HL-60 (cell line): ENCODE measurements around the gene KLHL7.
"Not testable (repeated sequence)": the region's sequence is repeated elsewhere in the genome, so short reads cannot be mapped to it uniquely, and the experiment has no call there.

Source experiments
- DNase-seq, 2 experiments: peaks; one replicate each; pipeline ENCODE4 v3.0.0-alpha.2; 2010 to 2020; ENCODE audit warnings: low read depth in 1 of 2, low spot score in 1 of 2
- H3K27ac ChIP-seq: fragments of 250-450 bp; sonication (Bioruptor Pico); replicated peaks from 2 replicates; pipeline ENCODE4 v1.5.1; 2020; ENCODE audit warnings: mild to moderate bottlenecking, moderate library complexity
- H3K27me3 ChIP-seq: fragments of 250-450 bp; sonication (Bioruptor Pico); 2 replicates; pipeline ENCODE4 v1.5.1; 2021; ENCODE audit warnings: mild to moderate bottlenecking, moderate library complexity; ENCODE audit not compliant: insufficient read depth, poor library complexity, severe bottlenecking
- H3K4me3 ChIP-seq: replicated peaks from 2 replicates; pipeline ENCODE4 v1.5.1; 2011; ENCODE audit warnings: mild to moderate bottlenecking, control low read depth, low read length; ENCODE audit not compliant: insufficient read depth
- CTCF ChIP-seq: IDR thresholded peaks from one replicate; pipeline ENCODE4 v1.5.1; 2011; ENCODE audit warnings: low read length, control low read depth, inconsistent platforms; ENCODE audit not compliant: insufficient read depth
- GABPA ChIP-seq: IDR thresholded peaks from 2 replicates; pipeline ENCODE4 v1.6.1; 2012; ENCODE audit warnings: low read depth
- POLR2AphosphoS5 ChIP-seq: IDR thresholded peaks from 2 replicates; pipeline ENCODE4 v1.6.1; 2012; ENCODE audit warnings: low read depth
- REST ChIP-seq: IDR thresholded peaks from 2 replicates; pipeline ENCODE4 v1.6.1; 2012; ENCODE audit warnings: low read depth; ENCODE audit not compliant: insufficient replicate concordance
- SPI1 ChIP-seq: IDR thresholded peaks from 2 replicates; pipeline ENCODE4 v1.6.1; 2012; ENCODE audit warnings: low read depth, mild to moderate bottlenecking, borderline replicate concordance

Gene KLHL7

GRCh38 chr7:23129036-23129435 lies 23.5 kb downstream of the KLHL7 start:
- TF ChIP-seq CTCF (no peak), GABPA (no peak), SPI1 (no peak), POLR2AphosphoS5 (no peak), REST (no peak)
- no peak for DNase-seq
- Histone ChIP-seq H3K4me3 (no peak overlapping the region), H3K27ac (no peak overlapping the region), H3K27me3 (no peaks in the 10 kb centered on the region)

- H3K27ac ChIP-seq, H3K27me3 ChIP-seq, H3K4me3 ChIP-seq, DNase-seq: not testable (repeated sequence)
Measured at GRCh38 chr7:23131799-23132198, 26.2 kb downstream of the KLHL7 start.

- Histone ChIP-seq H3K27me3 (no peaks in the 10 kb centered on the region), H3K4me3 (no peak overlapping the region), H3K27ac (no peak overlapping the region)
- TF ChIP-seq REST, result no peak
- TF ChIP-seq CTCF, result no peak
- no peak for TF ChIP-seq POLR2AphosphoS5
- TF ChIP-seq GABPA, result no peak
- TF ChIP-seq SPI1, result no peak
- DNase-seq, result no peak
Measured at GRCh38 chr7:23133797-23134196, 28.2 kb downstream of the KLHL7 start.

GRCh38 chr7:23135755-23136154 lies 30.2 kb downstream of the KLHL7 start:
- TF ChIP-seq REST, result no peak
- no peak for TF ChIP-seq CTCF
- no peak for TF ChIP-seq POLR2AphosphoS5
- TF ChIP-seq GABPA, result no peak
- TF ChIP-seq SPI1, result no peak
- Histone ChIP-seq H3K27ac (no peak overlapping the region), H3K4me3 (no peak overlapping the region), H3K27me3 (no peaks in the 10 kb centered on the region)
- no peak for DNase-seq
